ENCODE measurements around the gene HAPLN3.

GRCh38 chr15:88843334-88843733 is 52.0 kb downstream of the HAPLN3 start:
- TF ChIP-seq CTCF (IDR thresholded peaks at IDR 0.05) (no peak), POLR2A (IDR thresholded peaks at IDR 0.05) (no peak)
